OCI-LY7 (cell line): Measurements from ENCODE around the gene ZNF732. TPM values are rescaled to one million over a fixed set of nuclear protein-coding genes. Genes with fewer than 3 reads are reported as not detected.
A peak's percentile ranks its signal among the peaks of the same experiment; 100 is the strongest.

Experiments used
- BruUV-seq: library from RNA; stranded (reverse); fragments of 400-500 nt; replicated peaks from 2 replicates; lab custom pipeline; 2021; lab: Mats Ljungman, UMichigan
- CTCF ChIA-PET: fragments of 300-600 bp; sonication (Branson Sonifier 250); formaldehyde crosslinking; loops from one replicate; lab custom pipeline; 2022; ENCODE audit warnings: antibody characterized with exemption; ENCODE audit not compliant: unreplicated experiment; lab: Charles Lee
- POLR2A ChIA-PET: fragments of 300-600 bp; sonication (Branson Sonifier 250); formaldehyde crosslinking; loops from one replicate; lab custom pipeline; 2022; ENCODE audit warnings: antibody characterized with exemption; lab: Charles Lee
- DNase-seq: peaks from one replicate; pipeline ENCODE4 v3.0.0-alpha.2; 2015; ENCODE audit warnings: low spot score
- H2AFZ ChIP-seq: fragments of 200-600 bp; sonication (generic), shearing (Covaris generic); 2 replicates; pipeline ENCODE4 v1.6.1; 2014; ENCODE audit warnings: mild to moderate bottlenecking, antibody characterized with exemption, low read length, moderate library complexity
- H3K27ac ChIP-seq: fragments of 200-600 bp; sonication (generic); 2 replicates; pipeline ENCODE4 v1.5.1; 2014; ENCODE audit warnings: mixed run types, low read depth, mild to moderate bottlenecking, moderate library complexity, low read length, inconsistent platforms; ENCODE audit not compliant: poor library complexity, severe bottlenecking
- H3K36me3 ChIP-seq: fragments of 200-600 bp; sonication (generic); 2 replicates; pipeline ENCODE4 v1.6.1; 2014; ENCODE audit warnings: mild to moderate bottlenecking, antibody characterized with exemption, low read length, moderate library complexity, mixed read lengths; ENCODE audit not compliant: insufficient read depth
- H3K4me1 ChIP-seq: fragments of 200-600 bp; sonication (generic); 2 replicates; pipeline ENCODE4 v1.5.1; 2014; ENCODE audit warnings: mild to moderate bottlenecking, low read length; ENCODE audit not compliant: insufficient read depth, poor library complexity, severe bottlenecking
- H3K4me2 ChIP-seq: fragments of 200-600 bp; sonication (generic); 2 replicates; pipeline ENCODE4 v1.6.1; 2014; ENCODE audit warnings: mild to moderate bottlenecking, low read length
- H3K4me3 ChIP-seq: fragments of 200-600 bp; sonication (generic); 2 replicates; pipeline ENCODE4 v1.5.1; 2014; ENCODE audit warnings: mild to moderate bottlenecking, low read depth, low read length; ENCODE audit not compliant: poor library complexity, severe bottlenecking
- H3K79me2 ChIP-seq: fragments of 200-600 bp; sonication (generic); 2 replicates; pipeline ENCODE4 v1.6.1; 2016; ENCODE audit warnings: low read depth, mild to moderate bottlenecking, low read length, moderate library complexity, mixed read lengths; ENCODE audit not compliant: insufficient read depth
- H3K9me2 ChIP-seq: fragments of 200-600 bp; sonication (generic); 2 replicates; pipeline ENCODE4 v1.6.1; 2016; ENCODE audit warnings: mild to moderate bottlenecking, low read length, mixed read lengths; ENCODE audit not compliant: insufficient read depth
- H3K9me3 ChIP-seq: fragments of 200-600 bp; sonication (generic); 2 replicates; pipeline ENCODE4 v1.6.1; 2014; ENCODE audit warnings: mild to moderate bottlenecking, mixed run types, low read length, mixed read lengths
- H4K20me1 ChIP-seq: fragments of 200-600 bp; sonication (generic); 2 replicates; pipeline ENCODE4 v1.6.1; 2014; ENCODE audit warnings: mild to moderate bottlenecking, antibody characterized with exemption, low read length, moderate library complexity, mixed read lengths; ENCODE audit not compliant: insufficient read depth
- CTCF ChIP-seq: fragments of 200-600 bp; sonication (generic); conservative IDR thresholded peaks from 2 replicates; pipeline ENCODE4 v1.5.1; 2014; ENCODE audit warnings: mild to moderate bottlenecking, antibody characterized with exemption, low read length, moderate library complexity, mixed read lengths
- EZH2phosphoT487 ChIP-seq: fragments of 200-600 bp; sonication (generic); IDR thresholded peaks from 2 replicates; pipeline ENCODE4 v1.6.1; 2018; ENCODE audit warnings: low read depth, borderline replicate concordance, mild to moderate bottlenecking, mixed run types, antibody characterized with exemption, low read length, moderate library complexity, mixed read lengths
- intact Hi-C: fragments of 100-400 bp; cut with micrococcal nuclease; formaldehyde crosslinking; loops from one replicate; pipeline ENCODE4 v1.10.0; 2022; ENCODE audit not compliant: unreplicated experiment
- total RNA-seq, 2 experiments: library from RNA; depleted of rRNA in 1 of 2; stranded (reverse); fragments of >200 nt in 1 of 2; shearing (Covaris generic) in 1 of 2; gene quantifications; 2 replicates each; pipeline ENCODE4 v1.2.3, GENCODE V29; 2014 to 2022

ZNF732 gene
- total RNA-seq, 2 experiments from 2014 or later: not detected

- Histone ChIP-seq H3K4me3 (no peak overlapping the region), H3K36me3 (peaks cover 20% of the 10 kb centered on the region), H3K27ac (no peak overlapping the region), H4K20me1 (no peaks in the 10 kb centered on the region), H3K9me3 (peaks cover 18% of the 10 kb centered on the region; the same call in 1 of the 2 replicates), H3K9me2 (no peaks in the 10 kb centered on the region), H2AFZ (no peak overlapping the region), H3K79me2 (peaks cover 24% of the 10 kb centered on the region; the same call in 1 of the 2 replicates), H3K4me1 (peaks cover 6% of the 10 kb centered on the region), H3K4me2 (no peak overlapping the region)
- no peak for DNase-seq
- TF ChIP-seq EZH2phosphoT487: no peak
- no peak for TF ChIP-seq CTCF
- intact Hi-C loops: no loop called here
- ChIA-PET POLR2A (no interaction called here), CTCF (no interaction called here)
- no TSS peak for BruUV-seq
Measured at GRCh38 chr4:335515-335914, 30.2 kb upstream of the ZNF732 start.

- H3K4me3 ChIP-seq: no peak overlapping the region
- intact Hi-C loops: no loop called here
- H3K79me2 ChIP-seq: no peaks in the 10 kb centered on the region
- H2AFZ ChIP-seq: no peak overlapping the region
- BruUV-seq: no TSS peak
- H4K20me1 ChIP-seq: no peaks in the 10 kb centered on the region
- TF ChIP-seq CTCF (no peak), EZH2phosphoT487 (no peak)
- peaks cover 15% of the 10 kb centered on the region for H3K4me1 ChIP-seq
- no peaks in the 10 kb centered on the region; the same call in 1 of the 2 replicates for H3K36me3 ChIP-seq
- POLR2A ChIA-PET: no interaction called here
- H3K27ac ChIP-seq: no peak overlapping the region
- peaks cover 21% of the 10 kb centered on the region for H3K9me3 ChIP-seq
- H3K4me2 ChIP-seq: no peak overlapping the region
- H3K9me2 ChIP-seq: no peaks in the 10 kb centered on the region
- CTCF ChIA-PET: no interaction called here
- no peak for DNase-seq
Measured at GRCh38 chr4:328729-329128, 23.5 kb upstream of the ZNF732 start.

DNA sequence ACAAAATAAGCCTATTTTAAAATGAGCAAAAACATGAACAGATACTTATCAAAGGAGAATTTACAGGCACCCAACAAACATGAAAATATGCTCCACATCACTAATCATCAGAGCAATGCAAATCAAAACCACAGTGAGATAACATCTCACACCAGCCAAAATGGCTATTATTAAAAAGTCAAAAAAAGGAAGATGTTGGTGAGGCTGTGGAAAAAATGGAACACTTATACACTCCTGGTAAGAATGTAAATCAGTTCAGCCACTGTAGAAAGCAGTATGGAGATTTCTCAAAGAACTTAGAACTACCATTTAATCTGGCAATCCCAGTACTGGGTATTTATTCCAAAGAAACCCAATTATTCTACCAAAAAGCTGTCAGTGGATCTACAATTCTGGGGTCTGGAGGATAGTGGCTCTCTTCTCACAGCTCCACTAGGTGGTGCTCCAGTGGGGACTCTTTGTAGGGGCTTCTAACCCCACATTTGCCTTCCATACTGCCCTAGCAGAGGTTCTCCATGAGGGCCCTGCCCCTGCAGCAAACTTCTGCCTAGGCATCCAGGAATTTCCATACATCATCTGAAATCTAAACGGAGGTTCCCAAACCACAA, 9.1 kb upstream of the ZNF732 start:
- Histone ChIP-seq H3K27ac (no peak overlapping the region), H3K9me3 (peaks cover 37% of the 10 kb centered on the region; the same call in 1 of the 2 replicates), H3K36me3 (no peaks in the 10 kb centered on the region; the same call in 1 of the 2 replicates), H2AFZ (no peak overlapping the region), H3K9me2 (no peaks in the 10 kb centered on the region), H3K4me1 (peaks cover 15% of the 10 kb centered on the region), H3K4me2 (0 out of 2 replicates have a peak overlapping the region, but pooled peaks have one; percentile 13), H4K20me1 (no peaks in the 10 kb centered on the region), H3K79me2 (no peaks in the 10 kb centered on the region), H3K4me3 (no peak overlapping the region)
- intact Hi-C loops: no loop called here
- ChIA-PET POLR2A (no interaction called here), CTCF (no interaction called here)
- BruUV-seq: no TSS peak
- TF ChIP-seq CTCF: peak; percentile 52
- no peak for TF ChIP-seq EZH2phosphoT487
- no peak for DNase-seq
